IPS-20b (cell line): Measurements from ENCODE around the gene BCL2L13.
"Not testable (repeated sequence)": the region's sequence is repeated elsewhere in the genome, so short reads cannot be mapped to it uniquely, and the experiment has no call there.

Experiments used
- H3K27ac ChIP-seq: one replicate; pipeline ENCODE4 v1.5.1; 2013; ENCODE audit warnings: low read length
- H3K27me3 ChIP-seq: 2 replicates; pipeline ENCODE4 v1.6.1; 2013; ENCODE audit warnings: mild to moderate bottlenecking, low read length, inconsistent platforms; ENCODE audit not compliant: insufficient read depth
- H3K36me3 ChIP-seq: 2 replicates; pipeline ENCODE4 v1.6.1; 2013; ENCODE audit warnings: low read depth, mild to moderate bottlenecking, inconsistent platforms, low read length, moderate library complexity; ENCODE audit not compliant: insufficient read depth
- H3K4me1 ChIP-seq: 2 replicates; pipeline ENCODE4 v1.6.1; 2013; ENCODE audit warnings: mild to moderate bottlenecking, control low read depth, inconsistent platforms, low read length, moderate library complexity; ENCODE audit not compliant: insufficient read depth
- H3K4me3 ChIP-seq: 2 replicates; pipeline ENCODE4 v1.5.1; 2013; ENCODE audit warnings: mild to moderate bottlenecking, low read length, inconsistent platforms
- H3K9ac ChIP-seq: 2 replicates; pipeline ENCODE4 v1.6.1; 2013; ENCODE audit warnings: low read depth, mild to moderate bottlenecking, inconsistent platforms, low read length, moderate library complexity
- H3K9me3 ChIP-seq: 2 replicates; pipeline ENCODE4 v1.6.1; 2013; ENCODE audit warnings: mild to moderate bottlenecking, low read depth, low read length, inconsistent platforms; ENCODE audit not compliant: insufficient read depth

The BCL2L13 gene

GRCh38 chr22:17671521-17672092 is 33.0 kb downstream of the BCL2L13 start:
- H3K27me3 ChIP-seq, H3K9ac ChIP-seq, H3K9me3 ChIP-seq, H3K27ac ChIP-seq, H3K4me1 ChIP-seq, H3K36me3 ChIP-seq, H3K4me3 ChIP-seq: not testable (repeated sequence)

- no peaks in the 10 kb centered on the region for H3K36me3 ChIP-seq
- H3K9me3 ChIP-seq = no peaks in the 10 kb centered on the region
- H3K4me1 ChIP-seq = no peaks in the 10 kb centered on the region
- no peak overlapping the region for H3K27ac ChIP-seq
- H3K4me3 ChIP-seq = no peak overlapping the region
- H3K27me3 ChIP-seq = no peaks in the 10 kb centered on the region
- H3K9ac ChIP-seq = no peak overlapping the region
Observed at GRCh38 chr22:17672417-17672991, 33.9 kb downstream of the BCL2L13 start.

- no peak overlapping the region for H3K9ac ChIP-seq
- no peaks in the 10 kb centered on the region for H3K9me3 ChIP-seq
- H3K4me3 ChIP-seq = no peak overlapping the region
- peaks cover 7% of the 10 kb centered on the region for H3K4me1 ChIP-seq
- H3K36me3 ChIP-seq = no peaks in the 10 kb centered on the region
- no peak overlapping the region for H3K27ac ChIP-seq
- H3K27me3 ChIP-seq = no peaks in the 10 kb centered on the region
Observed at GRCh38 chr22:17674152-17674551, 35.6 kb downstream of the BCL2L13 start.

GRCh38 chr22:17675584-17675983 is 37.0 kb downstream of the BCL2L13 start:
- Histone ChIP-seq H3K9ac (no peak overlapping the region), H3K27me3 (no peaks in the 10 kb centered on the region), H3K4me1 (peaks cover 7% of the 10 kb centered on the region), H3K9me3 (no peaks in the 10 kb centered on the region), H3K27ac (no peak overlapping the region), H3K4me3 (no peak overlapping the region), H3K36me3 (no peaks in the 10 kb centered on the region)

- Histone ChIP-seq H3K27ac (no peak overlapping the region), H3K36me3 (no peaks in the 10 kb centered on the region), H3K9ac (no peak overlapping the region), H3K4me1 (peaks cover 7% of the 10 kb centered on the region), H3K9me3 (no peaks in the 10 kb centered on the region), H3K27me3 (no peaks in the 10 kb centered on the region), H3K4me3 (no peak overlapping the region)
Observed at GRCh38 chr22:17678817-17679385, 40.3 kb downstream of the BCL2L13 start.

GRCh38 chr22:17684245-17684644 is 45.7 kb downstream of the BCL2L13 start:
- Histone ChIP-seq H3K27me3 (no peaks in the 10 kb centered on the region), H3K9ac (no peak overlapping the region), H3K36me3 (peaks cover 11% of the 10 kb centered on the region; the same call in 1 of the 2 replicates), H3K4me1 (no peaks in the 10 kb centered on the region), H3K4me3 (no peak overlapping the region), H3K9me3 (no peaks in the 10 kb centered on the region), H3K27ac (no peak overlapping the region)

- Histone ChIP-seq H3K4me3 (no peak overlapping the region), H3K9ac (no peak overlapping the region), H3K4me1 (no peaks in the 10 kb centered on the region), H3K27me3 (no peaks in the 10 kb centered on the region), H3K36me3 (peaks cover 12% of the 10 kb centered on the region; the same call in 1 of the 2 replicates), H3K27ac (no peak overlapping the region), H3K9me3 (no peaks in the 10 kb centered on the region)
Observed at GRCh38 chr22:17692841-17693240, 54.3 kb downstream of the BCL2L13 start.

- Histone ChIP-seq H3K9ac (no peak overlapping the region), H3K27me3 (no peaks in the 10 kb centered on the region), H3K9me3 (no peaks in the 10 kb centered on the region), H3K4me1 (no peaks in the 10 kb centered on the region), H3K4me3 (no peak overlapping the region), H3K27ac (no peak overlapping the region), H3K36me3 (peaks cover 9% of the 10 kb centered on the region; the same call in 1 of the 2 replicates)
Observed at GRCh38 chr22:17694193-17694592, 55.6 kb downstream of the BCL2L13 start.

GRCh38 chr22:17694752-17695151 is 56.2 kb downstream of the BCL2L13 start:
- Histone ChIP-seq H3K9ac (no peak overlapping the region), H3K27ac (no peak overlapping the region), H3K4me3 (no peak overlapping the region), H3K4me1 (peaks cover 5% of the 10 kb centered on the region), H3K27me3 (no peaks in the 10 kb centered on the region), H3K36me3 (peaks cover 7% of the 10 kb centered on the region; the same call in 1 of the 2 replicates), H3K9me3 (no peaks in the 10 kb centered on the region)

GRCh38 chr22:17695986-17696385 is 57.4 kb downstream of the BCL2L13 start:
- no peak overlapping the region for H3K27ac ChIP-seq

GRCh38 chr22:17697196-17697595 is 58.6 kb downstream of the BCL2L13 start:
- not testable (repeated sequence) for H3K27me3 ChIP-seq, H3K27ac ChIP-seq, H3K9me3 ChIP-seq, H3K36me3 ChIP-seq, H3K9ac ChIP-seq, H3K4me3 ChIP-seq
- peaks cover 20% of the 10 kb centered on the region for H3K4me1 ChIP-seq

More at GRCh38 chr22:17695986-17696385, 57.4 kb downstream of the BCL2L13 start:
- Histone ChIP-seq H3K9ac (no peak overlapping the region), H3K4me1 (peaks cover 15% of the 10 kb centered on the region), H3K36me3 (peaks cover 7% of the 10 kb centered on the region; the same call in 1 of the 2 replicates), H3K9me3 (no peaks in the 10 kb centered on the region), H3K4me3 (no peak overlapping the region), H3K27me3 (no peaks in the 10 kb centered on the region)

GRCh38 chr22:17698276-17698675 is 59.7 kb downstream of the BCL2L13 start:
- H3K4me1 ChIP-seq = peaks cover 20% of the 10 kb centered on the region
- H3K27ac ChIP-seq, H3K4me3 ChIP-seq, H3K27me3 ChIP-seq, H3K9ac ChIP-seq, H3K9me3 ChIP-seq: not testable (repeated sequence)
- peaks cover 14% of the 10 kb centered on the region; the same call in 1 of the 2 replicates for H3K36me3 ChIP-seq
